ENCODE data around the gene SCAMP3. TPM values are rescaled to one million over a fixed set of nuclear protein-coding genes. Genes with fewer than 3 reads are reported as not detected.

The SCAMP3 gene
- polyA plus RNA-seq, 1 experiment: 104 TPM

- H3K27me3 ChIP-seq (ENCODE audit: control insufficient read depth, insufficient read depth, low read length): no peaks in the 10 kb centered on the region
- no peak overlapping the region for H3K27ac ChIP-seq (ENCODE audit: low read depth, low read length)
- ChIA-PET CTCF (no interaction called here), POLR2A (no interaction called here)
- TF ChIP-seq, protein P1, sequence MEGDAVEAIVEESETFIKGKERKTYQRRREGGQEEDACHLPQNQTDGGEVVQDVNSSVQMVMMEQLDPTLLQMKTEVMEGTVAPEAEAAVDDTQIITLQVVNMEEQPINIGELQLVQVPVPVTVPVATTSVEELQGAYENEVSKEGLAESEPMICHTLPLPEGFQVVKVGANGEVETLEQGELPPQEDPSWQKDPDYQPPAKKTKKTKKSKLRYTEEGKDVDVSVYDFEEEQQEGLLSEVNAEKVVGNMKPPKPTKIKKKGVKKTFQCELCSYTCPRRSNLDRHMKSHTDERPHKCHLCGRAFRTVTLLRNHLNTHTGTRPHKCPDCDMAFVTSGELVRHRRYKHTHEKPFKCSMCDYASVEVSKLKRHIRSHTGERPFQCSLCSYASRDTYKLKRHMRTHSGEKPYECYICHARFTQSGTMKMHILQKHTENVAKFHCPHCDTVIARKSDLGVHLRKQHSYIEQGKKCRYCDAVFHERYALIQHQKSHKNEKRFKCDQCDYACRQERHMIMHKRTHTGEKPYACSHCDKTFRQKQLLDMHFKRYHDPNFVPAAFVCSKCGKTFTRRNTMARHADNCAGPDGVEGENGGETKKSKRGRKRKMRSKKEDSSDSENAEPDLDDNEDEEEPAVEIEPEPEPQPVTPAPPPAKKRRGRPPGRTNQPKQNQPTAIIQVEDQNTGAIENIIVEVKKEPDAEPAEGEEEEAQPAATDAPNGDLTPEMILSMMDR (IDR thresholded peaks at IDR 0.05; ENCODE audit: low read depth, low read length): no peak
- H3K4me3 ChIP-seq (ENCODE audit: low read depth, low read length): no peak overlapping the region
- no peak for DNase-seq (ENCODE audit: low read depth, low spot score)
- H3K9me3 ChIP-seq (ENCODE audit: control insufficient read depth, insufficient read depth, low read length): no peaks in the 10 kb centered on the region
These were observed 23.5 kb upstream of the SCAMP3 start for GRCh38 chr1:155285631-155286044.

DNA sequence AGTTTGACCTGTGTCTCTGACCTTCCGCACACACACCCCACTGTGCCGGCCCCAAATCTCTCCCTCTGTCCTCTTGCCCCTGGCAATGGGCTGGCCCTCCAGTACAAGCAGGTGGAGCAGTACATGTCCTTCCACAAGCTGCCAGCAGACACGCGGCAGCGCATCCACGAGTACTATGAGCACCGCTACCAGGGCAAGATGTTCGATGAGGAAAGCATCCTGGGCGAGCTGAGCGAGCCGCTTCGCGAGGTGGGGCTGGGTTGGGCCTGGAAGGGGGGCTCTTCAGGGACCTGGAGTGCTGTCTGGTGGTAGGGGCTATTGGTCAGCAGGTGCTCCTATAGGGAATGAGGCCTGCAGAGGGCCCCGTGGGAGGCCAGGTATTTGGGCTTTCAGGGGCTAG, 22.9 kb upstream of the SCAMP3 start:
- POLR2A ChIA-PET: no interaction called here
- no peak overlapping the region for H3K4me3 ChIP-seq (ENCODE audit: low read depth, low read length)
- CTCF ChIA-PET: no interaction called here

GRCh38 chr1:155284476-155284875, 22.3 kb upstream of the SCAMP3 start:
- DNase-seq (ENCODE audit: low read depth, low spot score): no peak
- Histone ChIP-seq H3K27me3 (ENCODE audit: control insufficient read depth, insufficient read depth, low read length) (no peaks in the 10 kb centered on the region), H3K9me3 (ENCODE audit: control insufficient read depth, insufficient read depth, low read length) (no peaks in the 10 kb centered on the region), H3K4me3 (ENCODE audit: low read depth, low read length) (no peak overlapping the region), H3K27ac (ENCODE audit: low read depth, low read length) (no peak overlapping the region)
- ChIA-PET CTCF (no interaction called here), POLR2A (no interaction called here)
- TF ChIP-seq, protein P1 (IDR thresholded peaks at IDR 0.05; ENCODE audit: low read depth, low read length): no peak

More for the DNA sequence above, 22.9 kb upstream of the SCAMP3 start:
- Histone ChIP-seq H3K27ac (ENCODE audit: low read depth, low read length) (no peak overlapping the region), H3K27me3 (ENCODE audit: control insufficient read depth, insufficient read depth, low read length) (no peaks in the 10 kb centered on the region), H3K9me3 (ENCODE audit: control insufficient read depth, insufficient read depth, low read length) (no peaks in the 10 kb centered on the region)
- DNase-seq (ENCODE audit: low read depth, low spot score): no peak
- TF ChIP-seq, protein P1 (IDR thresholded peaks at IDR 0.05; ENCODE audit: low read depth, low read length): no peak

- ChIA-PET CTCF (interaction anchor here (0.8 to 1.5 kb wide), 2 partner anchors 32 kb away, joined by 3 to 4 read pairs; no protein-coding TSS in a partner anchor), POLR2A (no interaction called here)
- Histone ChIP-seq H3K27me3 (ENCODE audit: control insufficient read depth, insufficient read depth, low read length) (no peaks in the 10 kb centered on the region), H3K4me3 (ENCODE audit: low read depth, low read length) (no peak overlapping the region), H3K27ac (ENCODE audit: low read depth, low read length) (no peak overlapping the region), H3K9me3 (ENCODE audit: control insufficient read depth, insufficient read depth, low read length) (no peaks in the 10 kb centered on the region)
- TF ChIP-seq, protein P1 (IDR thresholded peaks at IDR 0.05; ENCODE audit: low read depth, low read length): no peak
- DNase-seq (ENCODE audit: low read depth, low spot score): no peak
These were observed 20.4 kb upstream of the SCAMP3 start for GRCh38 chr1:155282488-155283091.

GRCh38 chr1:155279268-155279667, 17.1 kb upstream of the SCAMP3 start:
- CTCF ChIA-PET: interaction anchor here (2.1 kb wide), 1 partner anchor 29 kb away, joined by 7 read pairs; no protein-coding TSS in a partner anchor
- TF ChIP-seq, protein P1 (IDR thresholded peaks at IDR 0.05; ENCODE audit: low read depth, low read length): no peak
- Histone ChIP-seq H3K4me3 (ENCODE audit: low read depth, low read length) (no peak overlapping the region), H3K27me3 (ENCODE audit: control insufficient read depth, insufficient read depth, low read length) (no peaks in the 10 kb centered on the region), H3K27ac (ENCODE audit: low read depth, low read length) (no peak overlapping the region), H3K9me3 (ENCODE audit: control insufficient read depth, insufficient read depth, low read length) (no peaks in the 10 kb centered on the region)
- POLR2A ChIA-PET: no interaction called here
- no peak for DNase-seq (ENCODE audit: low read depth, low spot score)
